Glomerular visceral epithelial cell (primary cell): ENCODE results near the gene BROX.
"Not testable (repeated sequence)": the region's sequence is repeated elsewhere in the genome, so short reads cannot be mapped to it uniquely, and the experiment has no call there.

Experiments
- DNase-seq: peaks from one replicate; pipeline ENCODE4 v3.0.0-alpha.2; 2016; ENCODE audit errors: extremely low spot score

BROX gene, protein sequence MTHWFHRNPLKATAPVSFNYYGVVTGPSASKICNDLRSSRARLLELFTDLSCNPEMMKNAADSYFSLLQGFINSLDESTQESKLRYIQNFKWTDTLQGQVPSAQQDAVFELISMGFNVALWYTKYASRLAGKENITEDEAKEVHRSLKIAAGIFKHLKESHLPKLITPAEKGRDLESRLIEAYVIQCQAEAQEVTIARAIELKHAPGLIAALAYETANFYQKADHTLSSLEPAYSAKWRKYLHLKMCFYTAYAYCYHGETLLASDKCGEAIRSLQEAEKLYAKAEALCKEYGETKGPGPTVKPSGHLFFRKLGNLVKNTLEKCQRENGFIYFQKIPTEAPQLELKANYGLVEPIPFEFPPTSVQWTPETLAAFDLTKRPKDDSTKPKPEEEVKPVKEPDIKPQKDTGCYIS

DNA sequence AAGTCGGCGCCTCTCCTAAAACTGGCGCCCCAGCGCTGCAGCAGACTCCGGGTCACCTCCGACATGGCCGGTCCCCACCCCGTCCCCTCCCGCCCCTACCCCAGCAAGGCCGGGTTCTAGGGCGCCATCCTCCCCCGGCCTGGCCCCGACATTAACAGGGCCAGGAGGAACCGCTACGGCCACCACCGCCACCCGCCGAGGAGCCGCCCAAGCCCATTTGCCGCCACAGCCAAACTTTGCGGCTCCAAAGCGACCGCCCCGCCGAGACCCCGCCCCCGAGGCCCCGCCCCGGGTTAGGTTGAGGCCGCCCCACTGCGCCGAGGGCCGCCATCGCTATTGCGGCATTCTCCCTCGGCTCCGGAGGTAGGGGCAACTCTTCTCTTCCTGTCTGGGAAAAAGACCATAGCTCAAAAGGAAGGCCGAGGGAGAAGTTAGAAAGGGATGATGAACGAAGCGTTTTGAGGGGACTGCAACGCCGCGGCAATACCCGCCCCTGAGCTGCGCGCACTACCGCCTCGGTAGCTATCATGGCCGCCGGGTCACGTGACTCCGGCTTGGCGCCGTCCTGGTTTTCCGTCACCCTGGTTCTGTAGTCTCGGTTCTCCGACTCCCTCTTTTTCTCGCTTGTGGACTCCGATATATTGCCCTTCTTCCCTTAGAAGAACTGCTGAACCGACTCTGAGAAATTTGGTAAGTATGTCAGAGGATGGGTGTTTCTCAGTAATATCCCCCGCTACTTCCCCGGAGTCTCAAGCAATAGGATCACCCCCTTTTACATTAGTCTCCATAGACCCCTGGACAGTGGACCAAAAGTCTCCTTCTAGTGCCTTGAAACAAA lies at the start of gene BROX, which contains the start of gene AIDA:
TSS of gene BROX (plus strand) at position 312 of the 838 bp plus-strand sequence. CDS start 3,136 bp downstream, outside the sequence.
TSS of gene AIDA (minus strand) at position 239 of the 838 bp plus-strand sequence. CDS start at position 65, 174 bp downstream.
- peak; percentile 89 for DNase-seq

GRCh38 chr1:222663431-222663934 lies 48.9 kb upstream of the BROX start:
- no peak for DNase-seq

- no peak for DNase-seq
Observed at GRCh38 chr1:222665964-222666363, 46.4 kb upstream of the BROX start.

DNA sequence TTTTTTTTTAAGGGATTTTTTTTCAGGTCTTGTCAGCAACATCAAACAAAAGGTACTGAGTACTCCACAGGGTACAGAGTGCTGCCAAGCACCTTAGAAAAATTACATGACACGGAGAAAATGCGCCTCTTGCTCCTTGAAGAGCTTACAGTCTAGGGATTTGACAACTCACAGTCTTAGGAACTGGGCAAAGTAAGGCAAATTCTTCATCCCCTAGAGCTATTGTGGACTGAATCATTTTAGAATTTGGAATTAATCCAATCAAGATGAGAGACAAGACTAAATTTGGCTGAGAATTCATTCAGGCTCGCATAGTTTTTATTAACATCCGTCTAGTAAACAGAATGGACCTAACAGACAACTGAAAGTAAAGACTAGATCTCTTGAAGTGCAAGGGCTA lies 44.2 kb upstream of the BROX start:
- DNase-seq = not testable (repeated sequence)

DNA sequence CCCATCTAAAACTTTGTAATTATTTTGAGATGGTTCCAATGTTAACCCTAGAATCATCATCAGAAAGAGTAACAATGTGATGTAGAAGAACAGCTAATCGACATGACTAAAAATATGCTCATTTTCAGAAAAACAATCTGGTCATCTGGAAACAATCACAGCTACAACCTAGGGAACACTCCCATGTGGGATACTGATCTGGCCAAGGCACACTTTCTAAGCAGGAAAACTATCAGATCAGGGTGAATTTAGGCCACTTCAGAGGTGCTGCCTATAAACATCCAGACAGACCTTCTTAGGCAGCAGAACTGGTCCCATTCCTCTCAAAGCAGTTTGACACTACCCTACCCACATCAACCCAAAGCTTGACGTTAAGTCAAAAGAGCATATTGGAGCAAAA lies 43.3 kb upstream of the BROX start:
- DNase-seq = not testable (repeated sequence)

DNA sequence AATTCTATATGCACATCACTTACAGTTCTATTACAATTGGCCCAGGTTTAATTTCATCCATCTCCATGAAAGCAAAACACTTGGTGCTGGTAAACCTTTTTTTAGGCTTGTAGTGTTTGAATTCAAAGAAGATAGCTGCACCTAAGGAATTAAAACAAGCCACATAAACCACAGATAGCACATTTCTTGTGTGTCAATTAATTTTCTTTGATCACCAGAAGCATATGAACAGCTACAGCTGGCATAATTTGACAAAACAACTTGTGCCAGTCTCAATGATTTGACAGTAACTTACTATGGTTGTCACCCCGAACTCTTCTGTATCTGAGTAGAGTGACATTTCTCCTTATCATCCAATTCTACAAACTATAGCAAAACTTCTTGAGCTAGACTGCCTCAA lies 42.3 kb upstream of the BROX start:
- DNase-seq = no peak

DNA sequence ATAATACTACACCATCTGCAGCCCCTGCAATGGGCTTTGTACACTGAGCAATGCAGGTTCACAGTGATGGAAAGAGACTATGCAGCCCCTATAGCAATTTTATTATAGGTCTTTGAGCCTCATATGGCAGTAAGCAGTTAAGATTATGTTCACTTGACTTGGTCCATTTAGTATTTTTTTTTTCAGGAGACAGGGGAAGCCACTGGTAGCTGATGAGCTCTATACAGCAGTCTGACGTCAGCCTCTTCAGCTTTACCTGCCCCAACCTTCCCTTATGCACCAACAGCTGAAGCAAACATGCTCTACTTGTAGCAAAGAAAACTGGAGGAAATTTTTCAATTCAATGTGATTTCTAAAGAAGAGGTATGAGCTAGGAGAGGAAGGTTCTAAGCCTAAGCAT lies 32.3 kb upstream of the BROX start:
- DNase-seq = no peak

GRCh38 chr1:222691016-222691415 lies 21.3 kb upstream of the BROX start:
- DNase-seq = no peak

GRCh38 chr1:222694927-222695326 lies 17.4 kb upstream of the BROX start:
- no peak for DNase-seq

GRCh38 chr1:222696741-222697140 lies 15.6 kb upstream of the BROX start:
- DNase-seq = no peak

DNA sequence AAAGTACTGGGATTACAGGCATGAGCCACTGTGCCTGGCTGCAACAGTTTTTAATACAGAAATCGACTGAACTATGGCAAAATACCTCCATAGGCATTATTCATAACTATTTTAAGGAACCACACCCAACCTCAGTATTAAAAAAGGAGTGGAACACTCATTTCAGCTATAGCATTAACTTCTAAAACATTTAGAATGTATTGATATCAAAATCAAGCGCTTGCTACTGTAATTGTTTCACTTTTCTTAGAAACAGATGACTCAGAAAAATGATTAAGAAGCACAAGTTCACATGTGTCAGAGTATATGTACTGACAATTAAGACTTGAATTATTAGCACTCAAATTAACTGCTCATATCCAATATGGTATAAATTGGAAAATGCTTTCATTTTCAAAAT lies 15.2 kb upstream of the BROX start:
- DNase-seq = no peak

GRCh38 chr1:222697826-222698225 lies 14.5 kb upstream of the BROX start:
- no peak for DNase-seq

DNA sequence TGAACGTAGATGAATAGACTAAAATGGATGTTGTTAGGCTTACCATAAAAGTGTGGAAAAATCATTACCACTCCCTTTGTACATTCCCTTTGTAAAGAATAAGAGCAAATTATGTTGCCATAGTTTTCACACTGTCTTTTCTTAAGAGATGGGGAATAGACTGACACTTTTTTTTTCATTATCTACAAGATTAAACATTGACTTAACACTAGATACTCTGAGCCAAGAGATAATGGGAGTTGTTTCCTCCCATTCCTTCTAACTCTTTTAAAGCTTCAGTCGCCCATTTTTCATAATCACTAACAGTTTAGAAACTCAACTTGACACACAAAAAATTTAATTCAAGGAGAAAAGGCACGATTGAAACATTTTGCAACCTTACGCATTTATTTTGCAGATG lies 10.2 kb upstream of the BROX start:
- DNase-seq = no peak

- DNase-seq = no peak
Observed at GRCh38 chr1:222704260-222704659, 8.1 kb upstream of the BROX start.

- no peak for DNase-seq
Observed at GRCh38 chr1:222706815-222707214, 5.5 kb upstream of the BROX start.

DNA sequence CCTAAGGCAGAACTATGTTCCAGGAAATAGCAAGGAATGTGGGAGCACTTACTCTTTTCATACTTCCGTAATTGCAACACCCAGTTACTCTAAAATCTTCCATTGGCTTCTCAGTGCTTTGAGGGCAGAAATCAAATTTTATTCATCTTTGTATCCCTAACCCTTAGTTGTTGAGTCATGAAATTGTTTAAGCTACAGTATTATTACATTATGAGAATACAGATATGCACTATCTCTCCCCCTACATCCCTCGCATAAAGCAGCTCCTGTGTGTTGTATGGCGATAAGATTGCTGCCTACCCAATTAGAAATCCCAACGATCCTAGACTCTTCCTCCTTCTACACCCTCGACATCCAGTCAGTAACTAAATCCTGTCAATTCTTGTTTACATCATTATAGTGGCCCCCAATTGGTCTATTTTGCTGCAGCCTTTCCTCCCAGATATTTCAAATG lies 2.6 kb upstream of the BROX start:
- DNase-seq = no peak

DNA sequence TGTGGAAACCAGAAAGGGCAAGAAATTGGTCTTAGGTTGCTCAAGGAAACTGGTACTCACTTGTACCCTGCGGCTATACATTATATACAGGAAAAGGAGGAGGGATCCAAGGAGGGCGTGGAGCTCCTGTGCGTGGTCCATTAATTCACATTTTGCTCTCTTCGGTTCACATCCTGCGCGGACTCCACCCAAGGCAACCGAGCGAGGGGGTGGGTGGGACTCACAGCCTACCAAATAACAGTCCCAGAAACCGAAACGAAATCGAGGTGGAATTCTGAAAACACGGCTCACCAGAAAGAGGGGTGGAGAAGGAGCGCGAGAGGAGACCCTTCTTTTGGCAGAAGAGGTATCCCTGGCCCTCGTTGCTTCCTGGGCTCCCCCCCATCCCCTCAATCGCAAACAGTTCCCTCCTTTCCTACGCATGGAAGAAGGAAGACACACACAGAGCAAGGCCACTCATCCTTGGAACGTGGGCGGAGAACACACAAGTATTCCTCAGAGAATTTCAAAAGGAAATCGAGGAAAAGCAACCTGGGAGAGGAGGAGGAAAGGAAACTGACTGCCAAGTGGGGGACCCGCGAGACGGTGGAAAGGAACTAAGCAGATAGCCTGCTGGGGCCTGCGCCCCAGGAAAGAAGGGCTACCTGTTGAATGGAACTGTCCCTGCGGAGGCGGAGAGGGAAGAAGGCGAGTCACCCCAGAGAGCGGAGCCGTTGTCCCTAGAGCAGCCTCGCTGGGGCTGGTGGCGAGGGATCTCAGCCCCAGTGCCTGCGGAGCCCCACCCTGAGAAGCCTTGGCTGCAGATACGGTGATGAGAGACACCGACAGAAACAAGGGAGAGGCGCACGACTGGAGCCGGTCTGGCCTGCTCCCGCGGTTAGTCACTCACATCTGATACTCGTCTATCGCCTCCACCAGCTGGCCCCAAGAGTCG lies 778 bp upstream of the BROX start:
- DNase-seq = peak; percentile 74

GRCh38 chr1:222713091-222713961 lies 962 bp downstream of the BROX start:
- DNase-seq = peak; percentile 95

DNA sequence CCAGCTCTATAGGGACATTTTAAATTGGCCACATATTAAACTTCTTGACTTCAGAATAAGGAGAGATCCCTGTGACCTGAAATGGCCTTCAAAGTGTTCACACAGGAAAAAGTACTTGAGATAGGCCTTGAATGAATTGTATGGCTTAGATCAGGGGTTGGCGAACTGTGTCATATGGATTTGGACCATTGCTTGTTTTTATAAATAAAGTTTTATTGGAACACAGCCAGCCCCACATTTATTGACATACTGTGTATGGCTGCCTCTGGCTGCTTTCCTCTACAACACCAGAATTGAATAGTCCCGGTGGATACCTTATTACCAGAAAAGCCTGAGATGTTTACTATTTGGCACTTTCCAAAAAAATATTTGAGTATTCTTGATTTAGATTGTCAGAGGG lies 4.0 kb downstream of the BROX start:
- no peak for DNase-seq

- no peak for DNase-seq
Observed at GRCh38 chr1:222728746-222729145, 16.4 kb downstream of the BROX start.
